OCI-LY7 (cell line): ENCODE data around the gene GTF2IRD1. TPM values are rescaled to one million over a fixed set of nuclear protein-coding genes. Genes with fewer than 3 reads are reported as not detected.
A peak's percentile ranks its signal among the peaks of the same experiment; 100 is the strongest.

Experiments used
- BruUV-seq: library from RNA; stranded (reverse); fragments of 400-500 nt; replicated peaks from 2 replicates; lab custom pipeline; 2021; lab: Mats Ljungman, UMichigan
- CTCF ChIA-PET: fragments of 300-600 bp; sonication (Branson Sonifier 250); formaldehyde crosslinking; loops from one replicate; lab custom pipeline; 2022; ENCODE audit warnings: antibody characterized with exemption; ENCODE audit not compliant: unreplicated experiment; lab: Charles Lee
- POLR2A ChIA-PET: fragments of 300-600 bp; sonication (Branson Sonifier 250); formaldehyde crosslinking; loops from one replicate; lab custom pipeline; 2022; ENCODE audit warnings: antibody characterized with exemption; lab: Charles Lee
- DNase-seq: peaks from one replicate; pipeline ENCODE4 v3.0.0-alpha.2; 2015; ENCODE audit warnings: low spot score
- H2AFZ ChIP-seq: fragments of 200-600 bp; sonication (generic), shearing (Covaris generic); 2 replicates; pipeline ENCODE4 v1.6.1; 2014; ENCODE audit warnings: mild to moderate bottlenecking, antibody characterized with exemption, low read length, moderate library complexity
- H3K27ac ChIP-seq: fragments of 200-600 bp; sonication (generic); 2 replicates; pipeline ENCODE4 v1.5.1; 2014; ENCODE audit warnings: mixed run types, low read depth, mild to moderate bottlenecking, moderate library complexity, low read length, inconsistent platforms; ENCODE audit not compliant: poor library complexity, severe bottlenecking
- H3K36me3 ChIP-seq: fragments of 200-600 bp; sonication (generic); 2 replicates; pipeline ENCODE4 v1.6.1; 2014; ENCODE audit warnings: mild to moderate bottlenecking, antibody characterized with exemption, low read length, moderate library complexity, mixed read lengths; ENCODE audit not compliant: insufficient read depth
- H3K4me1 ChIP-seq: fragments of 200-600 bp; sonication (generic); 2 replicates; pipeline ENCODE4 v1.5.1; 2014; ENCODE audit warnings: mild to moderate bottlenecking, low read length; ENCODE audit not compliant: insufficient read depth, poor library complexity, severe bottlenecking
- H3K4me2 ChIP-seq: fragments of 200-600 bp; sonication (generic); 2 replicates; pipeline ENCODE4 v1.6.1; 2014; ENCODE audit warnings: mild to moderate bottlenecking, low read length
- H3K4me3 ChIP-seq: fragments of 200-600 bp; sonication (generic); 2 replicates; pipeline ENCODE4 v1.5.1; 2014; ENCODE audit warnings: mild to moderate bottlenecking, low read depth, low read length; ENCODE audit not compliant: poor library complexity, severe bottlenecking
- H3K79me2 ChIP-seq: fragments of 200-600 bp; sonication (generic); 2 replicates; pipeline ENCODE4 v1.6.1; 2016; ENCODE audit warnings: low read depth, mild to moderate bottlenecking, low read length, moderate library complexity, mixed read lengths; ENCODE audit not compliant: insufficient read depth
- H3K9me2 ChIP-seq: fragments of 200-600 bp; sonication (generic); 2 replicates; pipeline ENCODE4 v1.6.1; 2016; ENCODE audit warnings: mild to moderate bottlenecking, low read length, mixed read lengths; ENCODE audit not compliant: insufficient read depth
- H3K9me3 ChIP-seq: fragments of 200-600 bp; sonication (generic); 2 replicates; pipeline ENCODE4 v1.6.1; 2014; ENCODE audit warnings: mild to moderate bottlenecking, mixed run types, low read length, mixed read lengths
- H4K20me1 ChIP-seq: fragments of 200-600 bp; sonication (generic); 2 replicates; pipeline ENCODE4 v1.6.1; 2014; ENCODE audit warnings: mild to moderate bottlenecking, antibody characterized with exemption, low read length, moderate library complexity, mixed read lengths; ENCODE audit not compliant: insufficient read depth
- CTCF ChIP-seq: fragments of 200-600 bp; sonication (generic); conservative IDR thresholded peaks from 2 replicates; pipeline ENCODE4 v1.5.1; 2014; ENCODE audit warnings: mild to moderate bottlenecking, antibody characterized with exemption, low read length, moderate library complexity, mixed read lengths
- EZH2phosphoT487 ChIP-seq: fragments of 200-600 bp; sonication (generic); IDR thresholded peaks from 2 replicates; pipeline ENCODE4 v1.6.1; 2018; ENCODE audit warnings: low read depth, borderline replicate concordance, mild to moderate bottlenecking, mixed run types, antibody characterized with exemption, low read length, moderate library complexity, mixed read lengths
- intact Hi-C: fragments of 100-400 bp; cut with micrococcal nuclease; formaldehyde crosslinking; loops from one replicate; pipeline ENCODE4 v1.10.0; 2022; ENCODE audit not compliant: unreplicated experiment
- total RNA-seq, 2 experiments: library from RNA; depleted of rRNA in 1 of 2; stranded (reverse); fragments of >200 nt in 1 of 2; shearing (Covaris generic) in 1 of 2; gene quantifications; 2 replicates each; pipeline ENCODE4 v1.2.3, GENCODE V29; 2014 to 2022

GTF2IRD1 gene
- total RNA-seq, 2 experiments from 2014 or later, result 4.4 to 34.3 TPM

GRCh38 chr7:74404741-74405140, 49.0 kb upstream of the GTF2IRD1 start:
- DNase-seq, result no peak
- intact Hi-C loops, result loop anchor here (5.0 kb wide), 2 partner anchors 112 to 352 kb away; no protein-coding TSS in a partner anchor
- POLR2A ChIA-PET, result interaction anchor here (0.6 kb wide), 1 partner anchor 94 kb away, joined by 3 read pairs; no protein-coding TSS in a partner anchor
- H3K4me3 ChIP-seq, result no peak overlapping the region
- H3K4me2 ChIP-seq, result no peak overlapping the region
- no peak overlapping the region for H3K27ac ChIP-seq
- no TSS peak for BruUV-seq
- no peaks in the 10 kb centered on the region for H3K9me2 ChIP-seq
- H3K79me2 ChIP-seq, result no peaks in the 10 kb centered on the region
- no peak overlapping the region for H2AFZ ChIP-seq
- CTCF ChIA-PET, result interaction anchor here (0.6 kb wide), 1 partner anchor 28 kb away, joined by 3 read pairs; no protein-coding TSS in a partner anchor
- H3K36me3 ChIP-seq, result no peaks in the 10 kb centered on the region
- no peaks in the 10 kb centered on the region for H4K20me1 ChIP-seq
- no peaks in the 10 kb centered on the region for H3K4me1 ChIP-seq
- TF ChIP-seq CTCF (no peak), EZH2phosphoT487 (no peak)
- no peaks in the 10 kb centered on the region for H3K9me3 ChIP-seq

DNA sequence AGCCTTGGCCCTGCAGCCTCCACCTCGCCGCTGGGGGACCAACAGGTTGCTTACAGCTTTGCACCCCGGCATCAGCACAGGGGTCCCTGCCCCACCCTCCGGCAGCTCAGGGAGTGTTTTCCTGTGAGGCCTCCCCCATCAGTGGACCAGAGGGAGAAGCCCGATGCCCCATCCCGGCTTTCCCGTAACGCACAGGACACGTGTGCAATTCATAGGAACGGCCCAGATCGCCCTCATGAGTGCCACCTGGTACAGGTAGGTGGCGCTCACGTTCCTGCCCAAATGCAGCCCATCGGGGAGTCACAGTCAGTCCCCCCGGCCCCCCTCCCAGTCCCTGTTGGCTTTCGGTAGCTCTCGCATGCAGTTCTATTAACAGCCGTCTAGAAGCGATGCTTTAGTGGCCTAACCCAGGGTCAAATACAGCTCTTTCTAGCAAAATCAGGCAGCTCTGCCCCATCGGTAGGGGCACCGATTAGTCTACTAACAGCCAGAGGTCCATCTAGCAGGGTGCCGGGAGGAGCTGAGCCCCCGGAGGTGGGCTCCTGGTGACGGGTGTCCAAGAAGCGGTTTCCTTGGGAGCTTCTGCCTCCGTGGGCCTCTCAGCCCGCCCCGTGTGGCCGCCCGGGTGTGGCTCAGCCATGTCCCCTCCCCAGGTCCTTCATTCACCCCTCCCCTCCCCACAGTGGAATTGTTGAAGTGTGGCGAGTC, 48.4 kb upstream of the GTF2IRD1 start:
- Histone ChIP-seq H2AFZ (no peak overlapping the region), H4K20me1 (no peaks in the 10 kb centered on the region), H3K9me2 (no peaks in the 10 kb centered on the region), H3K4me3 (no peak overlapping the region), H3K79me2 (no peaks in the 10 kb centered on the region), H3K9me3 (no peaks in the 10 kb centered on the region), H3K4me1 (no peaks in the 10 kb centered on the region), H3K4me2 (no peak overlapping the region), H3K36me3 (no peaks in the 10 kb centered on the region), H3K27ac (no peak overlapping the region)
- ChIA-PET POLR2A (interaction anchor here (0.6 kb wide), 1 partner anchor 367 kb away, joined by 3 read pairs; no protein-coding TSS in a partner anchor), CTCF (interaction anchor here (0.6 kb wide), 3 partner anchors 13 to 208 kb away, joined by 7 to 11 read pairs (median 8); no protein-coding TSS in a partner anchor)
- intact Hi-C loops, result no loop called here
- no peak for TF ChIP-seq EZH2phosphoT487
- TF ChIP-seq CTCF, result peak; percentile 79
- peak; percentile 41 for DNase-seq
- BruUV-seq, result no TSS peak
